NB4 (cell line): ENCODE data around the gene NDUFB6.
"Not testable (repeated sequence)": the region's sequence is repeated elsewhere in the genome, so short reads cannot be mapped to it uniquely, and the experiment has no call there.

Experiments used
- DNase-seq: peaks from one replicate; pipeline ENCODE4 v3.0.0; 2010; ENCODE audit warnings: low read depth
- H3K4me3 ChIP-seq: one replicate; pipeline ENCODE4 v1.5.1; 2011; ENCODE audit warnings: mild to moderate bottlenecking, low read depth, low read length, moderate library complexity
- MYC ChIP-seq: IDR thresholded peaks from 2 replicates; pipeline ENCODE4 v1.6.1; 2011; ENCODE audit warnings: low read depth, low read length
- POLR2A ChIP-seq: IDR thresholded peaks from 2 replicates; pipeline ENCODE4 v1.6.1; 2011; ENCODE audit warnings: mild to moderate bottlenecking; ENCODE audit not compliant: insufficient read length; ENCODE audit errors: extremely low read depth
- TF ChIP-seq, protein P1 (sequence below): IDR thresholded peaks from 2 replicates; pipeline ENCODE4 v1.6.1; 2011; ENCODE audit warnings: low read depth, low read length
- TF ChIP-seq, protein P2 (sequence below): IDR thresholded peaks from one replicate; pipeline ENCODE4 v1.5.1; 2012; ENCODE audit warnings: low read depth, low read length

Gene NDUFB6

DNA sequence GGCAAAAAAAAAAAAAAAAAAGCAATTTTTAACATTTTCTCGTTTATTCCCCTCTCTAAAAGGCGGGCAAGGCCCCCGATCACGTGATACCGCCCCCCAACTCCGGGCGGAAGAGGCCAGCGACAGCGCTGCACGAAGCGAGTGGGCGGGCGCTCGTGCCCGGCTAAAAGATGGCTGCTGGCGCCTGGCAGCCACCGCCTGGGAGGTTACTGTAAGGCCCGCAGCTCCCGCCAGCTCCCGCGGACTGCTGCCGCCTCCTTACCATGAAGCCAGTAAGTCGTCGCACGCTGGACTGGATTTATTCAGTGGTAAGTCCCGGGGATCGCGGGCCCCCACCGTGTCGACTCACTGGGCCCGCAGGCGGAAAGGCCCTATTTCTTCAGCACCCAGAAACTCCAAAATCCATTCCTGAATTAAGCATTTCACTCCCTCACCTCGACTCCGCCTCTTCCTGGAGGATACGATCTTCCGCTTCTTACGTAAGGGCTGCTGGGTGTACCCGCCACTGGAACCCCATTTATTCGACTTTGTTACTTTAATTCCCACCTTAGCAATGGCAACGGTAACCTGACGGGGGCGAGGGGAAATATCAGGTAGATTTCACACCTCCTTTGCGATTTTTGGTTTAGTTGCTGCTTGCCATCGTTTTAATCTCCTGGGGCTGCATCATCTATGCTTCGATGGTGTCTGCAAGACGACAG, 20.6 kb downstream of the NDUFB6 start, which contains the start of the genes SMIM27 and TOPORS:
SMIM27 (plus strand) TSS at position 156 of the 701 bp plus-strand sequence; CDS start at position 264, 108 bp downstream.
TOPORS (minus strand) TSS at position 415 of the 701 bp plus-strand sequence; CDS start at position 265, 150 bp downstream.
- DNase-seq, result peak; percentile 99
- TF ChIP-seq, protein P1, sequence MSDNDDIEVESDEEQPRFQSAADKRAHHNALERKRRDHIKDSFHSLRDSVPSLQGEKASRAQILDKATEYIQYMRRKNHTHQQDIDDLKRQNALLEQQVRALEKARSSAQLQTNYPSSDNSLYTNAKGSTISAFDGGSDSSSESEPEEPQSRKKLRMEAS, result peak; percentile 90
- TF ChIP-seq MYC (peak; percentile 89), POLR2A (peak; percentile 90)
- TF ChIP-seq, protein P2, sequence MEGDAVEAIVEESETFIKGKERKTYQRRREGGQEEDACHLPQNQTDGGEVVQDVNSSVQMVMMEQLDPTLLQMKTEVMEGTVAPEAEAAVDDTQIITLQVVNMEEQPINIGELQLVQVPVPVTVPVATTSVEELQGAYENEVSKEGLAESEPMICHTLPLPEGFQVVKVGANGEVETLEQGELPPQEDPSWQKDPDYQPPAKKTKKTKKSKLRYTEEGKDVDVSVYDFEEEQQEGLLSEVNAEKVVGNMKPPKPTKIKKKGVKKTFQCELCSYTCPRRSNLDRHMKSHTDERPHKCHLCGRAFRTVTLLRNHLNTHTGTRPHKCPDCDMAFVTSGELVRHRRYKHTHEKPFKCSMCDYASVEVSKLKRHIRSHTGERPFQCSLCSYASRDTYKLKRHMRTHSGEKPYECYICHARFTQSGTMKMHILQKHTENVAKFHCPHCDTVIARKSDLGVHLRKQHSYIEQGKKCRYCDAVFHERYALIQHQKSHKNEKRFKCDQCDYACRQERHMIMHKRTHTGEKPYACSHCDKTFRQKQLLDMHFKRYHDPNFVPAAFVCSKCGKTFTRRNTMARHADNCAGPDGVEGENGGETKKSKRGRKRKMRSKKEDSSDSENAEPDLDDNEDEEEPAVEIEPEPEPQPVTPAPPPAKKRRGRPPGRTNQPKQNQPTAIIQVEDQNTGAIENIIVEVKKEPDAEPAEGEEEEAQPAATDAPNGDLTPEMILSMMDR, result no peak
- H3K4me3 ChIP-seq, result peak within 1 kb of the TSS; percentile 91

GRCh38 chr9:32551276-32552051, 21.5 kb downstream of the NDUFB6 start:
- TF ChIP-seq, protein P1, result no peak; the same call in 1 of the 2 replicates
- peak; percentile 45 for TF ChIP-seq MYC
- TF ChIP-seq, protein P2, result no peak
- peak; percentile 11 for TF ChIP-seq POLR2A
- H3K4me3 ChIP-seq, result peak overlapping the region; percentile 91
- peak; percentile 74 for DNase-seq

- peak; percentile 98 for DNase-seq
- H3K4me3 ChIP-seq, result peak overlapping the region; percentile 91
- peak; percentile 84 for TF ChIP-seq POLR2A
- TF ChIP-seq, protein P2, result peak; percentile 18
- TF ChIP-seq, protein P1, result no peak
- TF ChIP-seq MYC, result peak; percentile 59
These were observed 22.2 kb downstream of the NDUFB6 start for GRCh38 chr9:32550562-32551275.

DNA sequence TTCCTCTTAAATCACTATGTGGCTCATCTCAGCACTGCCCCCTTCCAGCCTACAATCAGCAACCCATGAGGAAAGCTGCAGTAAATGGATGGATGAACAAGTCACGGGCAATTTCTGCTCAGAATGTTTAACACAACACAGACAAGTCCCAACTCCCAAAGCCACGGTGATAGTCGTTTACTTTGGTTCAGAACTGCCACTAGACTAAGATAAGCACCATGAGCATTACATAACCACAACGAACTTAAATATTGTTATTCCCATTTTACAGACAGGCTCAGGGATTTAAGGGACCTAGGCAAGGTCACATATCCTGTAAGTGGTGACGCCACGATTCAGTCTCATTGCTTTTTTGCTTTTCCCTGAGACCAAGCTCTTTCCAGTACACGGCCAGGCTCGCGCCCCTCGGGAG, 22.8 kb downstream of the NDUFB6 start:
- DNase-seq, result no peak

GRCh38 chr9:32548213-32548612, 24.7 kb downstream of the NDUFB6 start:
- H3K4me3 ChIP-seq, DNase-seq: not testable (repeated sequence)

More for the DNA sequence above, 22.8 kb downstream of the NDUFB6 start:
- peak overlapping the region; percentile 91 for H3K4me3 ChIP-seq
- TF ChIP-seq MYC, result no peak
- TF ChIP-seq, protein P1, result no peak
- no peak for TF ChIP-seq POLR2A
- TF ChIP-seq, protein P2, result no peak
